A549 (cell line): ENCODE results near the gene BTBD16. TPM values are rescaled to one million over a fixed set of nuclear protein-coding genes. Genes with fewer than 3 reads are reported as not detected.

Experiments used
- ATAC-seq, 2 experiments: fragments of 200-7000 bp in 1 of 2; fragments of >200 bp in 1 of 2; cut with Nextera tagmentation in 1 of 2; cut with Tn5 transposase in 1 of 2; 3 replicates each; pipeline versions ENCODE4 v1.8.0 to v1.9.1; 2018 to 2020; ENCODE audit warnings: mild to moderate bottlenecking in 1 of 2, moderate library complexity in 1 of 2
- CTCF ChIA-PET: fragments of 300-600 bp; sonication (Branson Sonifier 250); formaldehyde crosslinking; extraction: SDS; loops from one replicate; lab custom pipeline; 2021; ENCODE audit warnings: antibody characterized with exemption, inconsistent platforms; lab: Yijun Ruan, JAX
- POLR2A ChIA-PET: fragments of 350-600 bp; formaldehyde crosslinking; extraction: SDS; loops from one replicate; lab custom pipeline; 2021; ENCODE audit warnings: antibody characterized with exemption, inconsistent platforms; lab: Yijun Ruan, JAX
- DNase-seq, 2 experiments: peaks; one replicate each; pipeline versions ENCODE4 v3.0.0 to v3.0.0-alpha.2; 2011 to 2016; ENCODE audit warnings: low read depth in 1 of 2, low spot score in 1 of 2
- FAIRE-seq: peaks from 2 replicates; lab custom pipeline; 2011; peaks lifted over from hg19 to GRCh38; lab: Jason Lieb, UNC
- H3K27ac ChIP-seq, 2 experiments: fragments of >200 bp; sonication (Bioruptor Twin); formaldehyde crosslinking; 3 replicates each; pipeline ENCODE4 v1.5.1; 2016 to 2017
- H3K4me1 ChIP-seq: fragments of >200 bp; sonication (Bioruptor Twin); formaldehyde crosslinking; 3 replicates; pipeline ENCODE4 v1.6.1; 2016
- H3K4me2 ChIP-seq: fragments of >200 bp; sonication (Bioruptor Twin); formaldehyde crosslinking; 3 replicates; pipeline ENCODE4 v1.6.1; 2016
- H3K4me3 ChIP-seq: fragments of >200 bp; sonication (Bioruptor Twin); formaldehyde crosslinking; 3 replicates; pipeline ENCODE4 v1.5.1; 2016
- H3K9me3 ChIP-seq: fragments of >200 bp; sonication (Bioruptor Twin); formaldehyde crosslinking; 3 replicates; pipeline ENCODE4 v1.6.1; 2016
- CBX2 ChIP-seq: fragments of 200-600 bp; sonication (generic); IDR thresholded peaks from 2 replicates; pipeline ENCODE4 v1.6.1; 2016; ENCODE audit warnings: low read depth, mild to moderate bottlenecking, borderline replicate concordance
- CEBPB ChIP-seq, 2 experiments: fragments of >200 bp in 1 of 2; sonication (Bioruptor Twin) in 1 of 2; formaldehyde crosslinking in 1 of 2; IDR thresholded peaks; 2 replicates each; pipeline ENCODE4 v1.6.1; 2012 to 2016
- CHD2 ChIP-seq: fragments of 150-350 bp; IDR thresholded peaks from 2 replicates; pipeline ENCODE4 v1.6.1; 2014; ENCODE audit warnings: low read length; ENCODE audit not compliant: partially characterized antibody
- CTCF ChIP-seq: fragments of >200 bp; sonication (Bioruptor Twin); formaldehyde crosslinking; IDR thresholded peaks from 3 replicates; pipeline ENCODE4 v1.5.1; 2016
- FOSB ChIP-seq: fragments of 250-450 bp; sonication (Bioruptor Pico); IDR thresholded peaks from 2 replicates; pipeline ENCODE4 v1.5.0; 2020; ENCODE audit warnings: mild to moderate bottlenecking, moderate library complexity
- GATA3 ChIP-seq: IDR thresholded peaks from 2 replicates; pipeline ENCODE4 v1.6.1; 2012; ENCODE audit warnings: borderline replicate concordance
- HOXB13 ChIP-seq: fragments of 250-450 bp; sonication (Bioruptor Pico); IDR thresholded peaks from 2 replicates; pipeline ENCODE4 v1.5.0; 2020; ENCODE audit warnings: low read depth, mild to moderate bottlenecking, moderate library complexity
- MAZ ChIP-seq: fragments of 150-350 bp; IDR thresholded peaks from 2 replicates; pipeline ENCODE4 v1.6.1; 2014; ENCODE audit warnings: antibody characterized with exemption, low read depth, low read length, borderline replicate concordance
- MYC ChIP-seq: IDR thresholded peaks from 2 replicates; pipeline ENCODE4 v1.6.1; 2012; ENCODE audit warnings: mild to moderate bottlenecking, inconsistent platforms, low read length, improper control_type of control experiment, borderline replicate concordance
- NPAS2 ChIP-seq: fragments of 250-450 bp; sonication (Bioruptor Pico); IDR thresholded peaks from 2 replicates; pipeline ENCODE4 v1.8.0; 2022; ENCODE audit warnings: mild to moderate bottlenecking, moderate library complexity, borderline replicate concordance
- PBX3 ChIP-seq: IDR thresholded peaks from 2 replicates; pipeline ENCODE4 v1.6.1; 2012
- POLR2AphosphoS2 ChIP-seq: conservative IDR thresholded peaks from 2 replicates; pipeline ENCODE4 v1.6.1; 2012; ENCODE audit warnings: low read length, improper control_type of control experiment, inconsistent platforms
- RARB ChIP-seq: fragments of 250-450 bp; sonication (Bioruptor Pico); IDR thresholded peaks from 2 replicates; pipeline ENCODE4 v1.8.0; 2021; ENCODE audit warnings: mild to moderate bottlenecking, moderate library complexity
- REST ChIP-seq: fragments of 200-600 bp; sonication (generic); IDR thresholded peaks from 2 replicates; pipeline ENCODE4 v1.6.1; 2016; ENCODE audit warnings: antibody characterized with exemption, mild to moderate bottlenecking, moderate library complexity
- SREBF2 ChIP-seq: fragments of 450-650 bp; IDR thresholded peaks from 2 replicates; pipeline ENCODE4 v1.6.1; 2014; ENCODE audit warnings: mild to moderate bottlenecking, moderate library complexity
- TP53 ChIP-seq: fragments of 250-450 bp; sonication (Bioruptor Pico); IDR thresholded peaks from 2 replicates; pipeline ENCODE4 v1.5.0; 2021; ENCODE audit warnings: mild to moderate bottlenecking, moderate library complexity
- ZFP36 ChIP-seq: fragments of 450-650 bp; IDR thresholded peaks from 2 replicates; pipeline ENCODE4 v1.6.1; 2014; ENCODE audit warnings: borderline replicate concordance; ENCODE audit not compliant: partially characterized antibody
- ZNF302 ChIP-seq: fragments of 250-450 bp; sonication (Bioruptor Pico); IDR thresholded peaks from 2 replicates; pipeline ENCODE4 v1.9.0; 2021; ENCODE audit warnings: inconsistent platforms, mild to moderate bottlenecking, moderate library complexity
- ZSCAN20 ChIP-seq: fragments of 250-450 bp; sonication (Bioruptor Pico); IDR thresholded peaks from 2 replicates; pipeline ENCODE4 v1.8.0; 2022; ENCODE audit warnings: mild to moderate bottlenecking, moderate library complexity
- WGBS: methylation state at CpG from one replicate; pipeline ENCODE4 v1.1.6; 2017; ENCODE audit errors: missing lambda C conversion rate; 5-methylcytosine and 5-hydroxymethylcytosine counted together
- polyA plus RNA-seq, 4 experiments: library from polyadenylated mRNA; depleted of rRNA in 3 of 4; stranded (reverse); fragments of >200 nt; fragmentation: RNase III in 1 of 4; extraction: RNeasy Plus Mini Kit Qiagen cat#74134 plus additional on column Dnase treatment in 1 of 4; gene quantifications; 2 replicates in 3 of 4; 3 replicates in 1 of 4; pipeline ENCODE4 v1.2.3, GENCODE V29; 2011 to 2017
- TF ChIP-seq, protein P1 (sequence below): fragments of >200 bp; sonication (Bioruptor Twin); formaldehyde crosslinking; IDR thresholded peaks from 3 replicates; pipeline ENCODE4 v1.6.1; 2016

BTBD16 gene
- polyA plus RNA-seq, 2 of the 4 experiments (the other 2 are of a cell fraction) = 0.32 to 2.1 TPM

GRCh38 chr10:122224159-122224558 lies 46.9 kb upstream of the BTBD16 start:
- POLR2A ChIA-PET = no interaction called here

DNA sequence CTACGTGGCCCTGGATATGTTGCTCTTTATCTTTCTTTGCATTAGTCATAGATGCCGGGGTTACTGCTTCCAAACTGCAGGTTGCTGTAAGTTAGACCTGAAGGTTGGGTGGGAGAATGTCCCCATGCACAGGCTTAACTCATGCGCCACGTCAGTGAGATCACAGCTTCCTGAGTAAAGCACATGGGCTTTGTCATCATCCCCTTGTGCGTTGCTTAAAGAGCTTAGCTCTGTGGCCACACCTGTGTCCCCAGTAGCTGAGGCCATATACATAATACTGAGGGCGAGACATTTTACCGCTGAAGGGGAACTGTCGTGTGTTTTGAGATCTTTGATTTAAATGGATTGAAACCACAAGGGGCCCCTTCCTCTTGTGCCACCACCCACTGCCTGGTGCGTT lies 45.8 kb upstream of the BTBD16 start:
- Histone ChIP-seq H3K4me1 (peaks cover 7% of the 10 kb centered on the region), H3K4me3 (no peak overlapping the region), H3K27ac (no peak overlapping the region), H3K9me3 (no peaks in the 10 kb centered on the region), H3K4me2 (no peak overlapping the region)
- ChIA-PET CTCF (interaction anchor here (0.7 to 1.4 kb wide), 3 partner anchors 12 to 42 kb away, joined by 3 to 7 read pairs (median 3); no protein-coding TSS in a partner anchor), POLR2A (no interaction called here)
- no peak for ATAC-seq
- no peak for TF ChIP-seq CHD2
- TF ChIP-seq CBX2 = no peak
- TF ChIP-seq PBX3 = no peak
- no peak for TF ChIP-seq ZNF302 (CRISPR knock-in tag)
- TF ChIP-seq NPAS2 (CRISPR knock-in tag) = no peak
- TF ChIP-seq, protein P1, sequence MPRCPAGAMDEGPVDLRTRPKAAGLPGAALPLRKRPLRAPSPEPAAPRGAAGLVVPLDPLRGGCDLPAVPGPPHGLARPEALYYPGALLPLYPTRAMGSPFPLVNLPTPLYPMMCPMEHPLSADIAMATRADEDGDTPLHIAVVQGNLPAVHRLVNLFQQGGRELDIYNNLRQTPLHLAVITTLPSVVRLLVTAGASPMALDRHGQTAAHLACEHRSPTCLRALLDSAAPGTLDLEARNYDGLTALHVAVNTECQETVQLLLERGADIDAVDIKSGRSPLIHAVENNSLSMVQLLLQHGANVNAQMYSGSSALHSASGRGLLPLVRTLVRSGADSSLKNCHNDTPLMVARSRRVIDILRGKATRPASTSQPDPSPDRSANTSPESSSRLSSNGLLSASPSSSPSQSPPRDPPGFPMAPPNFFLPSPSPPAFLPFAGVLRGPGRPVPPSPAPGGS = no peak
- no peak for TF ChIP-seq ZSCAN20 (CRISPR knock-in tag)
- no peak for TF ChIP-seq SREBF2
- TF ChIP-seq REST = no peak
- TF ChIP-seq FOSB (CRISPR knock-in tag) = no peak
- TF ChIP-seq POLR2AphosphoS2 = no peak
- TF ChIP-seq ZFP36 = no peak
- TF ChIP-seq MYC = no peak
- no peak for TF ChIP-seq CEBPB (IDR thresholded peaks at IDR 0.05)
- TF ChIP-seq HOXB13 = no peak
- TF ChIP-seq TP53 (CRISPR knock-in tag) = no peak
- no peak for TF ChIP-seq MAZ
- TF ChIP-seq CTCF = no peak
- TF ChIP-seq GATA3 = no peak
- TF ChIP-seq RARB (CRISPR knock-in tag) = no peak
- no peak for FAIRE-seq
- no peak for DNase-seq
- 90% methylated on average over 9 of the region's 9 CpGs for WGBS

More at GRCh38 chr10:122224159-122224558, 46.9 kb upstream of the BTBD16 start:
- ATAC-seq (no peak), FAIRE-seq (no peak), DNase-seq (no peak)
- H3K4me2 ChIP-seq = no peak overlapping the region
- no peaks in the 10 kb centered on the region for H3K9me3 ChIP-seq
- H3K4me1 ChIP-seq = peaks cover 7% of the 10 kb centered on the region
- H3K27ac ChIP-seq = no peak overlapping the region
- CTCF ChIA-PET = interaction anchor here (1.2 to 2.1 kb wide), 3 partner anchors 14 to 82 kb away, joined by 6 to 8 read pairs (median 7); no protein-coding TSS in a partner anchor
- H3K4me3 ChIP-seq = no peak overlapping the region
- 92% methylated on average over 9 of the region's 9 CpGs for WGBS
- TF ChIP-seq SREBF2 = no peak
